WTC11 (cell line): ENCODE measurements around the gene TTL.
"Not testable (repeated sequence)": the region's sequence is repeated elsewhere in the genome, so short reads cannot be mapped to it uniquely, and the experiment has no call there.

ENCODE experiments used
- AFF4 ChIP-seq: sonication (generic); formaldehyde crosslinking; IDR thresholded peaks from 2 replicates; pipeline ENCODE4 v1.8.1; 2023; ENCODE audit warnings: mild to moderate bottlenecking, missing genetic modification reagents, borderline replicate concordance
- ATF2 ChIP-seq: sonication (generic); formaldehyde crosslinking; IDR thresholded peaks from 2 replicates; pipeline ENCODE4 v1.8.1; 2022; ENCODE audit warnings: low read depth, missing genetic modification reagents, borderline replicate concordance
- CREB1 ChIP-seq: sonication (generic); formaldehyde crosslinking; IDR thresholded peaks from 2 replicates; pipeline ENCODE4 v1.8.0; 2023; ENCODE audit warnings: mild to moderate bottlenecking, missing genetic modification reagents
- CREM ChIP-seq: sonication (generic); formaldehyde crosslinking; IDR thresholded peaks from 2 replicates; pipeline ENCODE4 v1.8.1; 2022; ENCODE audit warnings: mild to moderate bottlenecking, missing genetic modification reagents, moderate library complexity
- CTCF ChIP-seq: fragments of 200-600 bp; IDR thresholded peaks from 2 replicates; pipeline ENCODE4 v1.8.0; 2022; ENCODE audit warnings: antibody characterized with exemption
- EMX1 ChIP-seq: fragments of 250-450 bp; sonication (Bioruptor Pico); IDR thresholded peaks from 2 replicates; pipeline ENCODE4 v1.8.0; 2021; ENCODE audit warnings: mild to moderate bottlenecking
- NFYB ChIP-seq: sonication (generic); formaldehyde crosslinking; conservative IDR thresholded peaks from 2 replicates; pipeline ENCODE4 v1.8.0; 2022; ENCODE audit warnings: low read depth, missing genetic modification reagents
- NR2C2 ChIP-seq: sonication (generic); formaldehyde crosslinking; IDR thresholded peaks from 2 replicates; pipeline ENCODE4 v1.8.0; 2022; ENCODE audit warnings: mild to moderate bottlenecking, missing genetic modification reagents
- PREB ChIP-seq: sonication (generic); formaldehyde crosslinking; IDR thresholded peaks from 2 replicates; pipeline ENCODE4 v1.8.1; 2022; ENCODE audit warnings: mild to moderate bottlenecking, missing genetic modification reagents, moderate library complexity, borderline replicate concordance
- TCF7 ChIP-seq: sonication (generic); formaldehyde crosslinking; IDR thresholded peaks from 2 replicates; pipeline ENCODE4 v1.8.0; 2022; ENCODE audit warnings: mild to moderate bottlenecking, low read depth, missing genetic modification reagents, moderate library complexity
- USF2 ChIP-seq: sonication (generic); formaldehyde crosslinking; IDR thresholded peaks from 2 replicates; pipeline ENCODE4 v1.8.1; 2023; ENCODE audit warnings: mild to moderate bottlenecking, missing genetic modification reagents, moderate library complexity
- ZBTB21 ChIP-seq: sonication (generic); formaldehyde crosslinking; IDR thresholded peaks from 2 replicates; pipeline ENCODE4 v1.8.1; 2023; ENCODE audit warnings: mild to moderate bottlenecking, missing genetic modification reagents, borderline replicate concordance
- ZNF121 ChIP-seq: sonication (generic); formaldehyde crosslinking; IDR thresholded peaks from 2 replicates; pipeline ENCODE4 v1.8.0; 2023; ENCODE audit warnings: missing genetic modification reagents
- ZNF671 ChIP-seq: fragments of 250-450 bp; sonication (Bioruptor Pico); IDR thresholded peaks from 2 replicates; pipeline ENCODE4 v1.8.0; 2021; ENCODE audit warnings: mild to moderate bottlenecking

- TF ChIP-seq TCF7 (CRISPR knock-in tag); AFF4; ZNF671; ATF2 (CRISPR knock-in tag); CTCF; ZNF121 (CRISPR knock-in tag); EMX1 (CRISPR knock-in tag); NR2C2 (CRISPR knock-in tag); CREB1 (CRISPR knock-in tag); CREM (CRISPR knock-in tag); NFYB; PREB (CRISPR knock-in tag); ZBTB21 (CRISPR knock-in tag): not testable (repeated sequence)
- peak; percentile 60 for TF ChIP-seq USF2 (CRISPR knock-in tag)
These were observed 19.0 kb downstream of the TTL start for GRCh38 chr2:112500850-112501484.
